Measurements from ENCODE around the gene MKX. TPM values are rescaled to one million over a fixed set of nuclear protein-coding genes. Genes with fewer than 3 reads are reported as not detected.

The MKX gene, protein sequence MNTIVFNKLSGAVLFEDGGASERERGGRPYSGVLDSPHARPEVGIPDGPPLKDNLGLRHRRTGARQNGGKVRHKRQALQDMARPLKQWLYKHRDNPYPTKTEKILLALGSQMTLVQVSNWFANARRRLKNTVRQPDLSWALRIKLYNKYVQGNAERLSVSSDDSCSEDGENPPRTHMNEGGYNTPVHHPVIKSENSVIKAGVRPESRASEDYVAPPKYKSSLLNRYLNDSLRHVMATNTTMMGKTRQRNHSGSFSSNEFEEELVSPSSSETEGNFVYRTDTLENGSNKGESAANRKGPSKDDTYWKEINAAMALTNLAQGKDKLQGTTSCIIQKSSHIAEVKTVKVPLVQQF
- total RNA-seq, result 1.4 TPM

DNA sequence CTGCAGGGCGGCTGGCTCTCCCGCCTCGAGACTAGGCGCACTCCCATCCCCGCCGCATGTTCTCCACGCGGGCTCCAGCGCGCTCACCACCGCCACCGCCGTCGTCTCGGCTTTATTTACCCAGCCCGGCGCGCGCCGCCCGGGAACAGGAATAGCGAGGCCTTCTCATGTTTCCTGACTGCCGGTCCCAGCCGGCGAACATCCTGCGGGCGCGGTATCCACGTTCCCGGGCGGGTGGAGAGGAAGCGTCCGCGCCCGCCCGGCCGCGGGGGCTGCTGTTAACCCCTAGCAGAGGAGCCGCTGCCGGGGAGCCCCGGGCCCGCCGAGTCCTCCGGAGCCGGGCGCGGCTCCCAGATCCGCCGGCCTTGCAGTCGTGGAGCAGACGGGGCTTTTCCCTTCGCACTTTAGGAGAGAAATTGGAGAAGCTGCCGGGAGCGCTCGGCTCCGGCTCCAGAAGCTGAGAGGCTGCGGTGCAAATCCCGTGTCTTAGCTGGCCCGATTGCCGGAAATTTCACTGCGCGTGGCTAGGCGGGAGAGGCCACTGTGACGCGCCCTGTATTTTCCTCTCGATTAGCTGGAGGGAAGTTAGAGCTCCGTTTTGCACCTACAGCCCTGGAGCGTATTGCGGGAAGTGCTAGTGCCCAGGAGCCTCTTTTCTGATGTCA is at the start of gene MKX:
MKX (minus strand) TSS at position 88 of the 665 bp plus-strand sequence. CDS start 2,404 bp downstream, outside the sequence.
- ATAC-seq, result peak; percentile 40

DNA sequence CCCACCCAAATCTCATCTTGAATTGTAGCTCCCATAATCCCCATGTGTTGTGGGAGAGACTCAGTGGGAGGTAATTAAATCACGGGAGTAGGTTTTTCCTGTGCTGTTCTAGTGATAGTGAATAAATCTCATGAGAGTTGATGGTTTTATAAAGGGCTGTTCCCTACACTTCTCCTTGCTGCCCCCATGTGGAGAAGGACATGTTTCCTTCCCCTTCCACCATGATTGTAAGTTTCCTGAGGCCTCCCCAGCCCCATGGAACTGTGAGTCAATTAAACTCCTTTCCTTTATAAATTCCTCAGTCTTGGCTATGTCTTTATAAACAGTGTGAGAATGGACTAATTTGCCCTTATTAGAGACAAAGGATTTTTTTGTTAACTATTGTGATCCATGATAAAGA is 48.5 kb upstream of the MKX start:
- no peak for ATAC-seq

DNA sequence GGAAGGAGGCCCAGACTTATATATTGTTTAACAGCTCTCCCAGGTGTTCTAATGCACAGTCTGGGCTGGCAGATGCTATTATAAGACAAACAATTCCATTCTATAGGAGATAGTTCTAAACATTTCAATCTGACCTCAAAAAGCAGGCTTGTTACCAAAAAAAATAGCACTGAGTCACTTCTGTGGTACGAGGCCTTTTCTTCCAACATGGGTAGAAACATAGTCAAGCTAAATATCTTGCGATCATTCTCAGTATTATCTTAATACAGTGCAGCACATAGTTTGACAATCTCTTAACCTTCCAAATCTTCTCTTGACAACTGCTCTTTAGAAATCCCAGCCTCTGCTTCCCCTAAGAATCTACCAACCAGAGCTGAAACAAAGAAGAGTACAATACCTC is 46.6 kb upstream of the MKX start:
- ATAC-seq, result no peak

DNA sequence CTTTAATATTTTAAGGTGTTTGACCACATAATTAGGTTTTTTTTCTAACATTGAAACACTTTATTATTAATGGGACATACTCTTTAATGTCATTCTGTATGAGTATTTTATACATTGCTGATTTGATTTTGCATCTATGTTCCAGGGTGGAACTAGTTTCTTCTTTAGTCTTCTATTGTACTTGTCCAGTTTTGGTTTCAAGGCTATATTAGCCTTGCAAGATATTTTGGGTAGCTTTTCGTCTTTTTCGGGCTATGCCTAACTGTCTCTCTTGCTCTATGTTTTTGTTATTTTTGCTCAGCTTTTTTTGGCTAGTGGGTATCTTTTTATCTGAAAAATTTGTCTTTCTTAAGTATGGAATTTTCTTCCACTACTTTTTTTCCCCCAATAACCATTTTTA is 38.7 kb upstream of the MKX start:
- no peak for ATAC-seq

DNA sequence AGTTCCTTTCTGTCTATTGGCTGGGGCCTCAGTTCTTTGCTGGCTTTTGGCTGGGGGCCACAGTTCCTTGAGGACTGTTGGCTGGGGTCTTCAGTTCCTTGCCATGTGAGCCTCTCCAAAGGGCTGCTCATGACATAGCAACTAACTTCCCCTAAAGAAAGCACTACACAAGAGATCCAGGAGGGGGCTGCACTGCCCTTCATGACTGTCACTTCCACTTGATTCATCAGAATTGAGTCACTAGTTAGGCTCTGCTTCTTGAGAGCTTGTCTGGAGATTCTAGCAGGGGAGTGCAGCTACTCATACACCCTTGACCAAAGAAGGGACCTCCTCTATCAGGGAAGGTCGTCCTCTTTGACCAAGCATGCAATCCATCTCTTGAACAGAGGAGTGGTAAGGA is 38.0 kb upstream of the MKX start:
- no peak for ATAC-seq

DNA sequence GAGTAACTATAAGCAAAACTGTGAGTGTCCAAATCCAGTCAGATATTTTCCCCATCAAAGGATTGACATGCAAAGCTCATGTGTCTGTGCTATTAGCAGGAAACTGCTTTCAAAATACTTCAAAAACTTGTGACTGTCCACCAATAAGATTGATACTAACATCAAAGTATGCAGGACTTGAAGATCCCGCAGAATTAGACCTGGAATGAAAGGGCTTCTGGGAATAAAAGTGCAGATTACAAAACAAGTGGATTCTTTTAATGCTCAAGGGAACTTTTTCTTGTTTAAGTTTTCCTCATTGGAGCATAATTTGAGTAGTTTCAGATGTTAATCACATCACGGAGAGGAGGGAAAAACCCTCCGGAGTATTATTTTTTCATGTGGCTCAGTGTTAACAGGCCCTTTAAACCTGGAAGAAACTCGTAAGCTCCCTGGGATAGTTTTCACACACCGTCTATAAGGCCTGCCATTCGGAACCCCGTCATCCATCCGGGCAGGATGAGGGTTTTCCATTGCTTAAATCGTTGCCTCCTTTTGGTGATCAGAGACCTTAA is 33.9 kb upstream of the MKX start:
- ATAC-seq, result no peak

DNA sequence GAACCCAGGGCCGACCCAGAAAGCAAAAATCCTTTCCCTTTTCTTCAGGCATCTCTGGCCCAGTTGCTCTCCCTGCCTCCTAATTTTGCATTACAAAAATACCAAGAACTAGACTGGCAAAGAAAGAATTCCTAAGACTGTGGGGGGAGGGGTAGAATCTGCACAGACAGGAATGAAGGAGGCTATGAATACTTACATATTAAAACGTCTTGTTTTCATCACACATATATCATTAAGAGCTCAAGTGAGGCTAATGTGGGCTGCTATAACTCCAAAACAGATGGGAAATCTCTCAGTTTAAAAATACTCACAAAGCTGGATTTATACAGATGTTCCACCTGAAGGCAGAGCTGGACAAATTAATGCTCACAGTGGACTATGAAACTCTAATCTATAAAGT is 29.2 kb upstream of the MKX start:
- no peak for ATAC-seq

DNA sequence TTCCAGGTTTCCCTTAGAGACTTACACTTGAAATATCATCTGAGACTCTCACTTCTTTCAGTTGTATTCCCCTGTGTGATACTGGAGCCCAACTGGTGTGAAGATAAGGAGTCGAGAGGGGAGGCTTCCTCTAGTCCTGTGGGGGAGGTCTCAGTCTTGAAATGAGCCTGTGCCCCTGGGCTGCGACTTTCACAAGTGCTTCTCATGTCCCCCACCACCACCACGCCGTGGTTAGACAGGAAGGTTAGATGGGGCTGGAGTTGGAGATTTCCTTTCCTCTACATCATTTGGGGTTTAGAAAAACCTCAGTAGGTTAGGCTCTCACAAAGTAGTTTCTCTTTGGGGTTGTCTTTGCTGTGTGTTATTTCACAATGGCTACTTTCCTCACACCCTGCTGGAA is 25.6 kb upstream of the MKX start:
- no peak for ATAC-seq

DNA sequence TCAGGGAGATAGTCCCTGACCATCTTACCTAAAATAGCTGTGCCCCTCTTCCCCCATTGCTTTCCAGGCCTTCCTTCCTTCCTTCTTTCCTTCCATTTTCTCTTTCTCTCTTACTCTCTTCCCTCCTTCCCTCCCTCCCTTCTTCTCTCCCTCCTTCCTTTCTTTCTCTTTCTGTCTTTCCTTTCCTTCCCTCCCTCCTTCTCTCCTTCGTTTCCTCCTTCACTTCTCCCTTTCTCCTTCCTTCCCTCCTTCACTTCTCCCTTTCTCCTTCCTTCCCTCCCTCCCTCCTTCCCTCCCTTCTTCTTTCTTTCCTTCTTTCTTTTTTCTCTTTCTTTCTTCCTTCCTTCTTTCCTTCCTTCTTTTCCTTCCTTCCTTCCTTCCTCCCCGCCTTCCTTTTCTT is 24.6 kb upstream of the MKX start:
- no peak for ATAC-seq

DNA sequence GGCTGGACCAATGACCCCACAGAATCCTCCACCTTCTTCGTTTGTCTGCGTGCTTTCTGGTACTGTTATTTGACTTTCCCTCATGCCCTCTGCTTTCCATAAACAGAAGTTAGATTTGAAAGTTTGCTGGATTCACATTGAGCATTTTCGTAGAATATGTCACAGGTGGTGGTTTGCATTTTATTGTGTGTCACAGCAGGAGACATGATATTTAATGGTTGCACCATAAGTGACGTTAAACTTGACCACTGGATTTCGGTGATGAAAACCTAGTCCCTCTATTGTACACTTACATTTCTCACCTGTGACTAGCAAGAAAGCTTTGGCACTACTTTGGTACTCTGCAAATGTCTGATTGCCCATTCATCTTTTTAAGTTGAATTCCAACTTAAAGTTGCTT is 15.2 kb upstream of the MKX start:
- ATAC-seq, result no peak

DNA sequence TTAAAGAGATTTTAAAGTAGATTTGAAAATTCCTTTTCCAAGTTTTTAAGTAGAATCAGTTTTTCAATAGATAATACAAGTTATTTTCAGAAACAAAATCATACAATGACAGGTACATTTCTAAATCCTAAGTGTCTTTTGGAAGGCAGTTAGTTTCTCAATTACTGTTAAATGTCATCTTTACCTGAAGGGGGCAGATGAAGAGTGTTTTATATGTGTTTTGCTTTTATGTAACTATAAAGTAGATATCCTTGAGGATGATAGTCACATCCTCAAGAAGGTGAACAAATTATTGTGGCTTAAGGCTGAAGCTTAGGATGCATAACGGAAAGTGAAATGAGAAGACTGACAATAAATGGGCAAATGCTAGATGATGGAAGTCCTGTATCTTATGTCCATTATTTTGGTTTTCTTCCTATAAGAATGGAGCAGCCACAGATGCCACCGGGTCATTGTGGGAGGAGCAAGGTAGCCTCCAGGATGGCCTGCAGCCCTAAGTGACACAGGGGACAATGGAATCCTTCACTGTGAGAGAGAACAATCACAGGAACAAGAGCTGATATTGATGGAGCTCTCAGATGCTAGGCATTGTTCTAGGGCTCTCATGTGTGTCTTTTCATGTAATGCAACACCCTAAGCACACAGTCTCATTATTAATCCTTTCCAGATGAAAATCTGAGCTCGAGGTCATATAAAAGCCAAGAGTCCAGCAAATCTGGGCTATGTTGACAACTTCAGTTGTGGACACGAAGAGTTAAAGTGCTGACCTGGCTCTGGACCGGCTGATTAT is 14.1 kb upstream of the MKX start:
- ATAC-seq, result no peak

DNA sequence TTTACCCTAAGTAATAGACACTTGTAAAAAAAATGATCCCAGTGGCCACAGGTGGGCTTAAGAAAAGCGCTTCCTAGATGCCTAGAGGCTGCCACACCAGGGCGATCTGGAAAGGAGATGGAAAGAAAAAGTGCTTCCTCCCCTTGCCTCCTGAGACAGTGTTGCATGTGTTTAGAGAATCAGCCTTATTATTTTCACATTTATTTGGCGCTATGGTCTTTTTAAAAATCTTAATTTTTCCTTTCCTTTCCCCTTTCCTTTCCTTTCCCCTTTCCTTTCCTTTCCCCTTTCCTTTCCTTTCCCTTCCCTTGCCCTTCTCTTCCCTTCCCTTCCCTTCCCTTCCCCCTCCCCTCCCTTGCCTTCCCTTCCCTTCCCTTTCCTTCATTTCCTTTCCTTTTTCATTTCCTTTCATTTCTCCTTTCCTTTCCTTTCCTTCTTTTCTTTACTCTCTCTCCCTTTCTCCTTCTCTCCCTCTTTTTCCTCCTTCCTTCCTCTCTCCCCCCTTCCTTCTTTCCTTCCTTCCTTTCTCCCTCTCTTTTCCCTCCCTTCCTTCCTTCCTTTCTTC is 7.1 kb upstream of the MKX start:
- ATAC-seq, result no peak

DNA sequence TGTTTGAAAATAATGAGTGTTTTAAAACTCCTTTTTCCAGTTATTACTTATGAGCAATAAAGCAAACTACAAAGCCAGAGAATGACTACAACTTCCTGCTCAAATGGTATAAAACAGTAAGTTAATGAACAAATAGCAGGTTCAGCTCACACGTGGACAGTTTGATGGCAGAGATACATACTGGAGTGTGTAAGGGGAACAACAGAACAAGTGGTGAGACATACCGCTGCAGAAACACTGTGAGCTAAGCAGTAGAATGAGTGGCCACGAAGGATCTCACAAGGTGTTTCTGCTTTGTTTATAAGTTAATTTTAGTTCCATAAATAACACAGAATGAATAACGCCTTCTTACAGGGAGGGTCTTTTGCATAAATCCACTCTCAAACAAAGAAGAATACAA is 3.0 kb upstream of the MKX start:
- no peak for ATAC-seq

DNA sequence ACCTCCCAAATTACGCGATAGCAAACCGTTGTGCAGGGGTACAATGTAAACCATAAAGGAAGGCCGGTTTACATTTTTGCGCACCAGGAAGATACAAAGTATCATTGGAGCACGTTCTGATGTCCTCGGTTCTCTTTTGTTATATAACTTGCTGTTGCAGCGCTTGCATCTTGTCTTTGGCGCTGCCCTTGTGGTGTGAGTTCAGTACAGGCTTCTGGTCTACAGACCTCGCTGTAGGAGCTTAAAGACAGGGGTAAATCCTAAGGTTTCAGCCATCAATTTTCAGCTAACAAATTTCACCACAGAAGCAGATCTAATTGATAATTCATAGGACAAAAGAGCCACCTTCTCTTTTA is 1.5 kb upstream of the MKX start:
- no peak for ATAC-seq

DNA sequence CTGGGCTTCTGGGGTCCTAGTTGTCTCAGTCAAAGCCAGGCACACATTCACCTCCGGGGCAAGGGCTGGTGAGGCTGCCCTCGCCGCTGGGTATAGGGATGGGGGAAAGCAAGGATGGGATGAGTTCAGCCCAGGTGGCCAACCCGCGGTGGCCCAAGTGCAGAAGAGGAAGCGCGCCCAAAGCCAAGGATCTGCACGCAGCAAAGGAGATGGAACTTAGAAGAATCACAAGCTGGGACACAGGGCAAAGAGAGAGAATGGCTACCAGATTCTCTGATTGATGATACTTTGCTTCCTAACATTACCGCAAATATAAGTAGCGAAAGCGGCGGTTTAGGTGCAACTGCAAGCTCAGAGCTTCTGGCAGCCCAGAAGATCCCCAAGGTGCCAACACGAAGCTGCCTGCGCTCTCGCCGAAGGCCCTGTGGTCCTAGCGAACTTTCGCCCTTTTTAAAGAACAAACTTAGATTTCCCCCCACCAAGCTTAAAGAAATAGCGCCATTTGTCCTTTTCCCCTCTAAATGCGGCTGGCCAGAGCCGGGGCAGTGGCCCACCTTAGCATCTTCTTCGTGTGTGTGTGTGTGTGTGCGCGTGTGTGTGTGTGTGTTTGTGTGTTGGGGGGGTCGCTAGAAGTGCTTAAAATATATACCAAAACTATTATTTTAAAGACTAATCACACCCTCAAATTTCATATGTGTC is 927 bp upstream of the MKX start:
- ATAC-seq, result no peak

DNA sequence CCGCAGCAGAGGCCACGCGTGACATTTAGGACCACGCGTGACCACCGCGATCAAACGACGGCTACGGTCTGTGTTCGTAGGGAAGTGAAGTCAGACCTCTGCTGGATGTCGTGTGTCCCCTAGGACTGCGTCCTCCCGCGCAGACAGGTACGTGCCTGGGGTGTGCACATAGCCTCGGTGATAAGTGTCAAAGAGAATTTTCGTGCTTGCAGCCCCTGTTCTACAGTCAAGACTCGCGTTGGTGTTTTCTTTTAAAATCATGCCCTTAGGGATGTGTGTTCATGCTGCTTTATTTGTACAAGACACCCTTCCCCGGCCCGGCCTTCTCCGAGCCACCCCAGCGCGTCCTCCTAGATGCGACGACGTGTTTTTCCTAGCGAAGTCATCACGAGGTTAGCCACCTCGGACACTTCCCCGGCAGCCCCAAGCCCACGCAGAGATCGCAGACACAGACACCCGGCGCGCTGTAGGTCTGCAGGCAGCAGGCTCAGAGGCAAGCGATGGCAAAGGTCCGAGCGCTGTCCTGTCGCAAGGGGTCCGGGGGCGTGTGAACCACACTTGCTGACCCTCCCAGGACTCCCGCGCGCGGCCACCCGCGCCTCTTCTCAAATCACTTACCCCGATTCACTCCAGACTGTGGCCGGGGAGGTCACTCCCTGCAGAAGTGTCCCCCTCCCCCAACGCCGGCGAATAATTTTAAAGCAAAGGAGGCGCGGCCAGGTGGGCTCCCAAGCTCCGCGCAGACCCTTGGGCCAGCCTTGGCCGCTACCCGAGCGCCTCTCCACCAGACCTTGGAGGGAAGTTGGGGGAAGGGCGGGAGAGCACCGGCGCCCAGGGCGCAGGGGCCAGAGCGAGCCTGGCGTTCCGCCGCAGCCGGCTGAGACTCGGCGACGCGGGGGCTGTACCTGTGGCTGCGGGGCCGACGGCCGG is 552 bp downstream of the MKX start:
- no peak for ATAC-seq

DNA sequence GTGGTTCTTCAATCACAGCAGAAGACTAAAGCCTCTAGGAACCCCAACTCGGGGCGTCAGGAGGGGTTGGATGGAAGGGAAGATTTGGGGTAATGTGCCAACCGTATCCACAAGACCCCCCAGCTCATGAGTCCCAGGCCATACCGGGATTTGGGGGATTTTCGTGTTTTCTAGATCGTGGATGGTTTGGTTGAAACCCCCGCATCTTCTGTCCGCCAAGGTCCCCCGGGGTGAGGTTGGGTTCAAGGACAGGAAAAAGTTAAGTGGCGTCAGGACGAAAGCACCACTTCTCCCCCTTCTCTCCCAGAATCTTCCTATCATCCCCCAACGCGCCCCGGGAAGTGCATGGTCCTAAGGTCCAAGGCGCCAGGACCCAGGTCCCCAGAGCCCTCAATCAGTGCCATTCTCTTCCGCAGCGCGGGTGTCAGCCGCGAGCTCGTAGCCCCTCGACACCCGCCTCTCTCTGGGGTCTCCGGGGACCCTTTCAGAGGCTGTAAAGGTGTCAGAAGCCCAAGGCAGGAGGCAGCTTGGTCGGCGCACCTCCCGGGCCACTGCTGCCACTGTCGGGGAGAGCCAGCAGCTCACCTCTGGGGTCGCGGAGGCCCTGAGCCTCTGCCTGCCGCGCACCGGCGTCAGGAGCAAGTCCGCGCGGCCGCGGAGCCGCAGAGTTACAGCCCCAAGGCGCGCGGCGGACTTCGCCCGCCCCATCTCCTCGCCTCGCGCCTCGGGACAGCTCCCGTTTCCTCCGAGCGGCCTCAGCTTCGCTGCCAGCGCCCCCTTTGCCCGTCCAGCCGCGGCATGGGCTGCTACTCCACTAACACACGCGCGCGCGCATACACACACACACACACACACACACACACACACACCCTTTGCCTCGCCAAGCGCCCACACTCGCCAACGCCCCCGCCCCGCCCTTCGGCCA is 1.5 kb downstream of the MKX start:
- no peak for ATAC-seq

DNA sequence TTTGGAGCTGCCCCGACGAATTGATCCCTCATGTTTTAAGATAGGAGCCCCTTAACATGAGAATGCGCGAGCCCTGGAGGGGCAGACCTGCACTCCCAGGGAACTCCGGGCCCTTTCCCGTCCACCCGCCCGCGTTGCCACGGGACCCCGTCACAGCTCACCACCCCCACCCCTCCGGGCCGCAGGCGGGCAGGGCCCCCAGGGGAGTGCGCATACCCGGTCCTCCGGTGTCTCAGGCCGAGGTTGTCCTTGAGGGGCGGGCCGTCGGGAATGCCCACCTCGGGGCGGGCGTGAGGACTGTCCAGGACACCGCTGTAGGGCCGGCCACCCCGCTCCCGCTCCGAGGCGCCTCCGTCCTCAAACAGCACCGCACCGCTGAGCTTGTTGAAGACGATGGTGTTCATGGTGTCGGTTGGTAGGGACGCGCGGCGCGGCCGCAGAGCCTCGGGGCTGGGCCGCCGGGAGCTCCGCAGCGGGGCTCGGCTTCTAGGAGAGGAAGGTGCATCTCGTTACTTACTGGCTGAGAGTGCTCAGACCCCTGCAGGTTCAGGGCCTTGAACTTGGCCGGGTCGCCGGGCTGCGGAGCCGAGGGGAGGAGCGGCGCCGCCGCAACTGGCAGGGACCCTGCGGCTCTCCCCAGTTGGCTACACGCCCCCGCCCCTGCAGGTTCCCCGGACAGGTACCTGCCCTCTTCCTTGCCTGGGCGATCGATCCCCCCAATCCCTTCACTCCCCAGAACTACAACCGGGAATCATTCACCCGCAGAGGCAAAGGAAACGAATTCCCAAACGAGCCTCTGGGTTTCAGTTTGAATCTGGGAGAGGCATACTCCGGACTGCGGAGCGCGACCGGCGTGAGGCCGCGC is 2.4 kb downstream of the MKX start:
- peak; percentile 31 for ATAC-seq
